GM12864 (cell line): ENCODE data around the gene MYOT.

ENCODE experiments used
- DNase-seq: peaks from one replicate; pipeline ENCODE4 v3.0.0-alpha.2; 2011; ENCODE audit warnings: low read depth
- H3K4me3 ChIP-seq: 2 replicates; pipeline ENCODE4 v1.5.1; 2011; ENCODE audit warnings: mild to moderate bottlenecking, low read depth, low read length, control low read depth
- TF ChIP-seq, protein P1 (sequence below): IDR thresholded peaks from 2 replicates; pipeline ENCODE4 v1.5.1; 2011; ENCODE audit warnings: low read depth, mild to moderate bottlenecking, moderate library complexity, low read length, control low read depth, inconsistent platforms; ENCODE audit errors: missing control alignments

The MYOT gene, protein sequence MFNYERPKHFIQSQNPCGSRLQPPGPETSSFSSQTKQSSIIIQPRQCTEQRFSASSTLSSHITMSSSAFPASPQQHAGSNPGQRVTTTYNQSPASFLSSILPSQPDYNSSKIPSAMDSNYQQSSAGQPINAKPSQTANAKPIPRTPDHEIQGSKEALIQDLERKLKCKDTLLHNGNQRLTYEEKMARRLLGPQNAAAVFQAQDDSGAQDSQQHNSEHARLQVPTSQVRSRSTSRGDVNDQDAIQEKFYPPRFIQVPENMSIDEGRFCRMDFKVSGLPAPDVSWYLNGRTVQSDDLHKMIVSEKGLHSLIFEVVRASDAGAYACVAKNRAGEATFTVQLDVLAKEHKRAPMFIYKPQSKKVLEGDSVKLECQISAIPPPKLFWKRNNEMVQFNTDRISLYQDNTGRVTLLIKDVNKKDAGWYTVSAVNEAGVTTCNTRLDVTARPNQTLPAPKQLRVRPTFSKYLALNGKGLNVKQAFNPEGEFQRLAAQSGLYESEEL

DNA sequence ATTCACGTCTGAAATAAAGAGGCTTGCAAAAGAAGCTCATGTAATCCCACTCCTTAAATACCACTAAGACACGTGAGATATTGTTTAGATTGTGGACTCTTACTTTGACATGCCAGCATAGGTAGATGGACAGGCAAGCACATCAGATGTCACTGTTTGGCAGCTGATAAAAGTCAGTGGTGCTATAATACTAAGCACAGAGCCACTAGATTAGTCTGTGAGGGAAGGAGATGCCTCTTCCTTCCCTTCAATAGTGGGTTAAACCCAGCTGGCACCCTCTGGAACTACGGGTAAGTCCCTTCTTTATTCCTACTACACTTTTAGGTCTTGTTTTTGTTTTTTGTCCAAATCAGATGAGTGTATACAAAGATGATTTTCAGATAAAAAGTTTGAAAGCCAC lies at the start of gene MYOT:
MYOT (plus strand) TSS at position 197 of the 400 bp plus-strand sequence. CDS start 2,792 bp downstream, outside the sequence.
- no peak within 1 kb of the TSS for H3K4me3 ChIP-seq
- no peak for DNase-seq
- TF ChIP-seq, protein P1, sequence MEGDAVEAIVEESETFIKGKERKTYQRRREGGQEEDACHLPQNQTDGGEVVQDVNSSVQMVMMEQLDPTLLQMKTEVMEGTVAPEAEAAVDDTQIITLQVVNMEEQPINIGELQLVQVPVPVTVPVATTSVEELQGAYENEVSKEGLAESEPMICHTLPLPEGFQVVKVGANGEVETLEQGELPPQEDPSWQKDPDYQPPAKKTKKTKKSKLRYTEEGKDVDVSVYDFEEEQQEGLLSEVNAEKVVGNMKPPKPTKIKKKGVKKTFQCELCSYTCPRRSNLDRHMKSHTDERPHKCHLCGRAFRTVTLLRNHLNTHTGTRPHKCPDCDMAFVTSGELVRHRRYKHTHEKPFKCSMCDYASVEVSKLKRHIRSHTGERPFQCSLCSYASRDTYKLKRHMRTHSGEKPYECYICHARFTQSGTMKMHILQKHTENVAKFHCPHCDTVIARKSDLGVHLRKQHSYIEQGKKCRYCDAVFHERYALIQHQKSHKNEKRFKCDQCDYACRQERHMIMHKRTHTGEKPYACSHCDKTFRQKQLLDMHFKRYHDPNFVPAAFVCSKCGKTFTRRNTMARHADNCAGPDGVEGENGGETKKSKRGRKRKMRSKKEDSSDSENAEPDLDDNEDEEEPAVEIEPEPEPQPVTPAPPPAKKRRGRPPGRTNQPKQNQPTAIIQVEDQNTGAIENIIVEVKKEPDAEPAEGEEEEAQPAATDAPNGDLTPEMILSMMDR = no peak

DNA sequence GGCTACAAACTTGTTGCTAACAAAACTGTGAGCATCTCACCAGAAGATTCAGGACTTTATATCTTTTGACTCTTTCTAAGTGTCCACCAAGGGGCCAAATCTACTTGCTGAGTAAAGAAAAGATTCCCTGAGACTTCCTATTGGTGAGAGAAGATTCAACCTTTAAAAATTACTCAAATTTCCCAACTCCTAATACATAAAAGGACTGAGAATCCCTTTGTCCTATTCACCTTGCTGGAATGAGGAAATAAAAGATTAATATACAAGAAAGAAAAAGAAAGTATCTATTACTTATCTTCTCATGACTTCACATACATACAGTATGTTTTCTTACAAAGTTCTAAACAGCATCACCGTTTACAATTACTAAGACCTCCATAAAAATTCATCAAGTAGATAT lies 47.9 kb upstream of the MYOT start:
- TF ChIP-seq, protein P1 = no peak
- DNase-seq = no peak
- no peak overlapping the region for H3K4me3 ChIP-seq

DNA sequence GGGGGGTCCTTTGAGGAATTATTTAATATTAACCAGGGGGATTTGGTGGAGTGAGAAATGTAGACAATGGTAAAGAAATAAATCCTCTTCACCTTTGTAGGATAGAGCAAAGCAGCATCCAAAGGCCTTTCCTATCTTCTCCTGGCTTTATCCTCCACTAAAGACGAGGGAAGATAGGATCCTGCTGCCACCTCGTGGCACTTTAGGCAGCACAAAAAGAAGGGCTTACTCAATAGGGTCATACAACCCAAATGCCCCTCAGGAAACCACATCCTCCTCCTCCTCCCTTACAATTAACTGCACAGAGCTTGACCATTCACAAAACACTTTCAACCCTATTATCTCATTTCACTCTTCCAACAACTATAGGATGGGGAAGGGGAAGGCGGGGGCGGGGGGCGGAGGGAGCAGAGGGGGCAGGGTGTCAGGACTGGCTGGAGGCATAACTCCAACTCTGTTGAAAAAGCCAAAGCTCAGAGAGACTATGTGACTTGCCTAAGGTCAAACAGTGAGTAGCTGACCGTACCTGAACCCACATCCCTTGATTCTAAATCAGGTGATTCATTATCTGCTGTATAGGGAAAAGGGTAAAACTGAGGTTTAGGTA lies 45.4 kb upstream of the MYOT start:
- H3K4me3 ChIP-seq = no peak overlapping the region
- TF ChIP-seq, protein P1 = peak; percentile 52
- no peak for DNase-seq

DNA sequence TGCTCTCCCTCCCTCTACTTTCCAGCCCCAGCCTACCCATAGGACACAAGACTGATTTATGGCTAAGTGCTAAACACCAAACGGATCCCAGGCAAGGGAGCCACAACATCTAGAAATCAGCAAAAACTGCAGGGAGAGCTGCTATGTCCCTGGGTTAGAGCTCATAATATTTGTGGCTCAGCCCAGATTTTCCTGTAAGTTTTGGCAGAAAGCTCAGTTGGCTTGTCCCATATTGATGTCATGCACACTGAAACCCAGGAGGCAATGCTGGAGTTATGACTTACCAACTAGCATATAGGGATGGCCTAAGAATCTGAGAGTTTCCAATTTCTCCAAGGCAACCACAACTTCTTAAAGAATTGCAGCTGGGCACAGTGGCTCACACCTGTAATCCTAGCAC lies 44.7 kb upstream of the MYOT start:
- TF ChIP-seq, protein P1 = no peak
- no peak overlapping the region for H3K4me3 ChIP-seq
- no peak for DNase-seq

DNA sequence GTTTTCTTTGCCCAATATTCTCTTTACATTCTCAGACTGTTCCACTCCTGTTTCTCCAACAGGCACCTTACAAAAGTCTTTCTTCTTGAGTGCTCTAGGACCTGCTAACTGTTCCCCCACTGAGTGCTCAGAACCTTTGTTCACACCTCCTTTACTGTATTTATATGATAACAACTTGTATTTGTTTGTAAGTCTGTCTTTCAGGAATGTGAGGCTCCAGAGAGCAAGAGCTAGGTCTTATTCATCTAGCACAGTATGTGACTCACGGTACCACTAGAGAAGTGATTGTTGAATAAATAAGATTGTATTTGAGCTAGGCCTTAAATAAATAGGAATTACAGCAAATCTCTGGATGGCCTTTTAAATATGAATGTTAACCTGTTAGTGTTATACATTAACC lies 42.5 kb upstream of the MYOT start:
- TF ChIP-seq, protein P1 = no peak
- DNase-seq = no peak
- no peak overlapping the region for H3K4me3 ChIP-seq

DNA sequence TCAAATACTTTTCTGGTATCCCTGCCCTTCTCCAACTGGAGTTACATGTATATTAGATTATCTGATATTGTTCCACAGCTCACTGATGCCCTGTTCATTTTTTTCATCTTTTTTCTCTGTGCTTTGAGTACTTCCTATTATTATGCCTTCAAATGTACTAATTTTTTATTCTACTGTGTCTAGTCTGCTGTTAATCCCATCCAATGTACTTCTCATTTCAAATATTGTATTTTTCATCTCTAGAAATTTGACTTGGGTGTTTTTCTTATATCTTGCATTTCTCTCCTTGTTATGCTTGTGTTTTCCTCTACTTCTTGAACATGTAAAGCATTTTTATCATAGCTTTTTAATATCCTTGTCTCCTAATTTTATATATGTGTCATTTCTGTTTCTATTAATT lies 41.6 kb upstream of the MYOT start:
- no peak overlapping the region for H3K4me3 ChIP-seq
- TF ChIP-seq, protein P1 = no peak
- DNase-seq = no peak
